Cerebellar nuclear complex (tissue), 1 donor: ENCODE data around the gene MAPK8IP3.

Experiments used
- DNase-seq, 2 experiments: peaks; one replicate each; lab custom pipeline; 2025; lab: John Stamatoyannopoulos, UW

MAPK8IP3 gene

GRCh38 chr16:1740234-1740633 lies 34.2 kb downstream of the MAPK8IP3 start:
- DNase-seq, result no peak

DNA sequence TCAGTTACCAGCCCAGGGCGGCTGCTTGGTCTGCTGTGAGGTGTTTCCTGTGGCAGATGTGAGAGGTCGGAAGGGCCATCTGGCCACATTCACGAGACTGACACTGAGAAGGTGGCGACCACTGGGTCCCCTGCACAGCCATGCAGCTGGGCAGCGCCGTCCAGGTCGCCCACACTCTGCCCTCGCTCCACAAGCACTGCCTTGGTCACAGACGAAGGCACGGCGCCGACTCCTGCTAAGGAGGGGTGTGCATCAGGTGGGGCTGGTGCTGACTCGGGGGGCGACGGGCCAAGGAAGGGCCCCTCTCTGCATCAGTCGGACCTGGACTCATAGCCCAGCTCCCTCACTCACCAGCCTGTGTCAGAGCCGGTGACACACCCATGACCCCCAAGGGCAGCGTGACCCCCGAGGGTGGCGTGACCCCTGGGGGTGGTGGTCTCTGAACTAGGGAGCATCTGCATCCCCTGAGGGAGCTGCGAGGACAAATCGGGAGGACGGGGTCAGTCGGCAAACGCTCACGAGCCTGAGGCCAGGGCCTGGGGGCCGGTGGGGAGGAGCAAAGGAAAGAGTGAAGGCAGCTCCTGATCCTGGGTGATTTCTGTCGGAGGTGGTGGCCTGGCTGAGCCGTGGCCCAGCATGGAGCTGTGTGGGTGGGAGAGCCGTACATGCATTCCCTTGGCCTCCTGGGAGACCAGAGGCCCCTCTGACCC lies 34.9 kb downstream of the MAPK8IP3 start:
- DNase-seq, result no peak

DNA sequence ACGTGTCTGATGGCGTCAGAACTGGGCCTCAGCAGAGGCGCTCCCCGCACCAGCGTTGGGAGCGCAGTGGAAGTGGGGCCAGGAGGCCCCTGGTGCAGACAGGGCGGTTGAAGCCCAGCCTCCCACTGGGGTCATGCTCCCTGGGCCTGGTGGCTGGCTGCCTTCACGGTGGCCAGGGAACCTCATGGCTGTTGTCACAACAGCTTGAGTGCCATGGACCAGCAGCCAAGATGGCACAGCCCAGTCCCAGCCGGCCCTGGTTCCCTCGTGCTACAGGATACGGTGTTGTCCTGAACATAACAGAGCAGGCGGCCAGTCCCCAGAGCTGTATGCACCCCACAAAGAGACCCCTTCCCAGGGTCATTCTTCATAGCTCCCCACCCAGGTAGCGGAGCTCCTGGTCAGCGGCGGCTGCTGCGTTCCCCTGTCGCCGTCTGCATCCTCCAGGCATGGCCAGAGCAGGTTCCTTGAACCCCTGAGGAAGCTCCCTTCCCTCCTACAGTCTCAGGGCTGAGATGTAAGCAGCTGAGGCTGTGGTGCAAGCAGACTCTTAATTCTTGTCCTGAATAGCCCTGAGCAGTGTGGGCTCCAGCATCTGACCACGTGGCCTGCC lies 35.7 kb downstream of the MAPK8IP3 start:
- peak in 1 of 2 experiments; percentile 13 for DNase-seq

DNA sequence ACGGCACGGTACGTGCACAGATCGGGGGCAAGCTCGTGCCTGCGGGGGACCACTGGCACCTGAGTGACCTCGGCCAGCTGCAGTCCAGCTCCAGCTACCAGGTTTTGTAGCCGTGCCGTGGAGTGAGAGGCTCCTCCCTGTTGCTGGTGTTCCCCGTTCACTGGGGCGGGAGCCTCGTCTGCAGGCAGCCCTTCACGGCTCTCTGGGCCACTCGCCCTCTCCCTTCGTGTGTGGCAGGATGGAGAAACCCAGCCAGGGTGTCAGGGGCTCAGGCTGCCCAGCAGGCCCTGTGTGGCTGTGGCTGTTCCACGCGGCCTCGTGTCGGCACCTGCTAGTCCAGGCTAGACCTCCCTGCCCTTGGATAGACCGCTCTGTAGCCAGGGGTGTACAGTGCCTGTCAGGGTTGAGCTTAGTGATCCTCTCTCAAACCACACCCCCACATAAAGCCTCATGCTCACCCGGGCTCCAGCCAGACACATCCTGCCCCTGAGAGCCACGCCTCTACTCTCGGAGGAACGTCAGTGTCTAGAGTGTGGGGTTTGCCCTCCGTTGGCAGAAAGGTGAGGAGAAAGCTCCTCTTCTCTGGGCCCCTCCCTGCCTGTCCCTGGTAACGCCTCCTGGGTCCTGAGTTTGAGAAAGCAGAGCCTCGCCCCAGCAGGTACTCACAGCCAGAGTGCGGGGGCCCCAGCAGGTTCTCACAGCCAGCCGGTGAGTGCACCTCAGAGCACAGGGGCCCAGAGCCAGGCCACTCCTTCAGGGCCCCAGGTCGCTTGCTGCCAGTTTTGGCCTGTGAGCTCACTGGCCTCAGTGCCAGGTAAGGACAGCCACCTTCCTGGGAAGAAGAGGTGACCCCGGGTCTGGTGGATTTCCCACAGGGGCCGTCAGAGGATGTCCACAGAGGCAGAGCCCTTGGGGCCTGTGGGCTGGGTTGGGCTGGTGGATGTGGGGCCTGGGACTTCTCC lies 37.7 kb downstream of the MAPK8IP3 start:
- DNase-seq, result no peak

DNA sequence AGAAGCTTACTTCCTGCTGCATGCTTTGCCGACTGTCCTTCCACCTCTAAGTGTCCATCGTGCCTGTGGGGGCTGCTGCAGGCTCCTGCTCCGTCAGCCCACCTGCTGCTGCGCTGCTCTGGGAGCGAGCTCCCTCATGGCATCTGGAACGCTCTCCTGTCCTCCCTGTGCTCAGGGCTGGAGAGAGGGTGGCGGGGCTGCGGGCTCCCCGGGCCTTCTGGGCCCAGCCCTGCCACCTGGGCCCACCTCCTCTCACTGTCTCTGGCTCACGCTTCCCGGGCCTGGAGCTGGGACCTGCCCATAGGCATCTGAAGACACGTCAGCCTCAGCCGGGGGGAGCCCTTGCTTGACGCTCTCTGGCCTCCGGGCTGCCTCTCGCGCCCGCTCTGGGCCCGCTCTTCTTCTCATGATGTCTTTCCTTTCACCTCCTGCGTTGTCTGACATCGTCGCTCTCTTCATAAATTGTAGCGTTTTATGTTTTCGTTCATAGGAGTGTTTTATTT lies 38.4 kb downstream of the MAPK8IP3 start:
- DNase-seq, result no peak

DNA sequence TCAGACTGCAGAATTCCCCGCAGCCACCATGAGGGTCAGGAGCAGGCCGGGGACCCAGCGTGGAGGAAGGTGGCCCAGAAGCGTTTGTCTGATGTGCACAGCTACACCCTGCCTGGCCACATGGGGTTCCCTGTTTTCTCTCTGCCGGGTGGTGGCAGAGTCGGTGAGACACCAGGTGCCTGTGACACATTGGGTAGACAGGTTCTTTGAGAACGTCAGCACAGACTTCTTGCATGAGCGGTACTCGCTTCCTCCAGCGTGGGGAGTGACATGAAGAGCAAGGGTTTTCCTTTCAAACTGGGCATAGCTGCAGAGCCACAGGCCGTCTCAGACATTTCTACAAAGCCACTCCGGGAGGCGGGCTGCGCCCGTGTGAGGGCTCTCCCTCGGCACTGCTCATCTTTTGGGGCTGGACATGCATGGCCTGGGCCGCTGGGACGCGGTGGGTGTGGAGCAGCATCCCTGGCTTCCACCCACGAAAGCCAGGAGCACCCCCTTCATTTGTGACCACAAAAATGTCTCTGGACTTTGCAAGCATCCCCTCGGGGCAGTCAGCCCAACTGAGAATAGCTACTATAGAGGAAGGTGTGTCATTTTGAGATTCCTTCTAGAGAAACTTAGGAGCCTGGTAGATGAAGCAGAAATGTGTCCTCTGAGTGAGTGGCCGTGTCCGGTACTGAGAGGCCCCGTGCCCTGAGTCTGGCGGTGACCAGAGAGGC lies 39.3 kb downstream of the MAPK8IP3 start:
- DNase-seq, result no peak

DNA sequence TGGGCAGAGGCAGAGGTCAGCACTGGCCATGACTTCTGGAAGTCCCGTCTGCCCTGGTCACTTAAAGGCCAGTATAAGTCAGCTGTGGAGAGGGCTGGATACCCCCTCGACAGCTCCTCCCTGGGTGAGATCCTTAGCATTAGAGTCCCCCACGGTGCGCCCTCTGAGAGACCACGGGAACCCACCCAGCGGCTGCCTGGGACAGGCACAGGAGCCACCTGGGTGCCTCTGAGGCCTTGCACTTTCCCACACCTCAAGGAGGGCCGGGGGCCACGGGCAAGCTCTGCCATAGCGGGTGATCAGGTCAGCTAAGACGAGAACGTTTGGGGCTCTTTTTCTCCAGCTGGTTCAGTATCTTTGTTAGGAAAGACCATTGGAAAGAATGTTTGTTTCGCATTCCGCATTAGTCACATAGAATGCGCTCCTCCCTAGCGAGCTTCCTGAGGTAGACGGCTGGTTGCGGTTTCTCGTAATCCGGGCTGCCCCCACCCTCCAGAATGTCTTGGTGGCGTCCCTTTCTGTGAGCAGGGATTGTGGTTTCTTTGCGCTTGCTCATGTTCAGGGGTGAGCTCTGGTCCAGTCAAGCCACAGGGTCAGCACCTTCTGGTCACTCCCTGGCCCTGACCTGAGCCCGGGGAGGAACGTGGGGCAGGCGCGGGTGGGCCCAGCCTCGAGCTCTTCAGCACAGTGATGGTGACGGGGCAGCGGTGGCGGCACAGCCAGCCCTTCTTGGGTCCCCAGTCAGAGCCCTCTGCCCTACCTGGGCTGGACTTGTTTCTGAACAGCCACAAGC lies 40.1 kb downstream of the MAPK8IP3 start:
- no peak for DNase-seq

DNA sequence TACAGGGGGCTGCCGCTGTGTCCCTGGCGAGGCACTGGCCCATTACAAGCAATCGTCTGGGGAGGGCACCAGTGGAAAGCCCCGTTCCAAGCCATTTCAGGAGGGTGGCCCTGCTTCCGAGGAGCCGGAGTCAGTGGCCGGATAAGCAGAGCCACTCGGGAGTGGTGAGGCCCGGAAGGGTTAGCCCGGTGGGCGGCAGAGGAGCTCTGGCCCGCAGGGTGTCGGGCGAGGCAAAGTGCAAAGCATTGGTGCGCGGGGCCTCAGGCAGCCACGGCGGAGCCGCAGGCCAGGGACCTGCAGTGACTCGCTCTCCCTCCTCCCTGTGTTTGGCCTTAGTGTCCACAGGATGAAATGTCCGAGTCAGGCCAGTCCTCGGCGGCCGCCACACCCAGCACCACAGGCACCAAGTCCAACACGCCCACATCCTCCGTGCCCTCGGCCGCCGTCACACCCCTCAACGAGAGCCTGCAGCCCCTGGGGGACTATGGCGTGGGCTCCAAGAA lies 40.7 kb downstream of the MAPK8IP3 start:
- DNase-seq, result no peak

- DNase-seq, result no peak
These were observed 41.9 kb downstream of the MAPK8IP3 start for GRCh38 chr16:1747934-1748333.

- peak in 1 of 2 experiments; percentile 69 for DNase-seq
These were observed 43.4 kb downstream of the MAPK8IP3 start for GRCh38 chr16:1749152-1750117.

- DNase-seq, result no peak
These were observed 46.0 kb downstream of the MAPK8IP3 start for GRCh38 chr16:1751946-1752345.

- peak; percentile 74 to 79 for DNase-seq
These were observed 46.9 kb downstream of the MAPK8IP3 start for GRCh38 chr16:1752853-1753252.

GRCh38 chr16:1754204-1754603 lies 48.2 kb downstream of the MAPK8IP3 start:
- no peak for DNase-seq

DNA sequence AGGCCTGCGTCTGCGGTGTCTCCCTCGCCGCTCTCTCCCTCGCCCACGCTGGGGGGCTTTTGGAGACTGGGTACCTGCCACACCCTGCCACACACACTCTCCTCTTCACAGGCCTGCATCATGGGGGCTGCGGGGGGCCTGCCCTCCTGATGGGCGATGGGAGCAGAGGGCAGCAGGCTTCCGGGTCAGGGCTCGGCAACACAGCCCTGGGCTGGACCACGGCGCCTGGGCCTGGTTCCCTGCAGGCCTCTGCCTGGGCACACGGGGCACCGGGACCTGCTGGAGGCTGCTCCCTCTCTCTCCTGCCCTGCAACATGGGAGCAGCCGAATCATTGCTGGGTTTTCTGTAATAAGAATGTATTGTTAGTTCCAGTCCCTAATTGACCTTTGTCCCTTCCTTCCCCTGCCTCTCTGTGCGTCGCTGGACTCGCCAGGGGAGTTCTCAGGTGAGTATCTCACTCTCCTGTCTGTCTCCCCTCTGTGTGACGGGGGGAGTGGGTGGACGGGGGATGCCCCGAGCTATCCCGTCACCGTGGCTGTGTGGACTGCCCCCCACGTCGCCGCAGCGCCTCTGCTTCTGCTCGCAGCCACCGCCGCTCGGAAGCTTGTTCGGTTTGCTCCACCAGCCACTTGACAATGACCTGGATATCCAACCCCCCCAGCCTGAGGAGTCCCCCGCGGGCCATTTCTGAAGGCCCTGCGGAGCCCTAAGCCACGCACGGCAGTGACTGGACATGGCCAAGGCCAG lies 51.9 kb downstream of the MAPK8IP3 start:
- no peak for DNase-seq

DNA sequence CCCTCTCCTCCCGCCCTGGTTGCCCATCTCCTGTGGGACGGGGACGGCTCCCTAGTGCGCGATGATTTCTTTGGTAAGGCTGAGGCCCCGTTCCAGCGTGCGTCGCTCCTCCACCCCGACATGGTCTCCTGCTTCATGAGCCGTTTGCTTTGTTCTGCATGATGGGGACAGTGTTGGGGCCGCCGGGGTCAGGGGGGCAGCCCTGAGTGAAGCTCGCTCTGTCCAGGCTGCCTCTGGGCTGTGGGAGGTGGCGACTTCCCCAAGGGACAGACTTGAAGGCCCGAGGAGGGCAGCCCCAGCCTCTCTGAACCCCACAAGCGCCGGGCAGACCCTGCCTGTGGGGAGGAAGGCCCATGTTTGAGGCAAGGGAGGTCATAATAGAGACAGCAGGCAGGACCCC lies 52.9 kb downstream of the MAPK8IP3 start:
- DNase-seq, result no peak

DNA sequence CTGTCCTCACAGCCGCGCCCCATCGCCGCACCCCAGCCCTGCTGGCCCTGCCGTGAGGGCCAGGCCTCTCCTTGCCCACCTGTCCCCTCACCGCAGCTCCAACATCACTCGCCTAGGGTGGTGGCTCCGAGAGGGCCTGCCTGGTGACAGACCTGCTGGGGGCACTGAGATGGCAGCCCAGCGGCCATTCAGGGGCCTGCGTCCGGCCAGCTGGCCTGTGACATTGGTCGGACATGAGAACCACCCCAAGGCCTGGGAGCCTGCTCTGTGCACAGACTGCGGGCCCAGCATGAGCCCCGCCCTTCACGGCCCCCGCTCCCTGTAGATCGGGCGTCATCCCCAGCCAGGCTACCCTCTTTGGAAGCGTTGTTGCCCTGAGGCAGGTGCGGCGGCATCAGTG lies 53.5 kb downstream of the MAPK8IP3 start:
- DNase-seq, result no peak

DNA sequence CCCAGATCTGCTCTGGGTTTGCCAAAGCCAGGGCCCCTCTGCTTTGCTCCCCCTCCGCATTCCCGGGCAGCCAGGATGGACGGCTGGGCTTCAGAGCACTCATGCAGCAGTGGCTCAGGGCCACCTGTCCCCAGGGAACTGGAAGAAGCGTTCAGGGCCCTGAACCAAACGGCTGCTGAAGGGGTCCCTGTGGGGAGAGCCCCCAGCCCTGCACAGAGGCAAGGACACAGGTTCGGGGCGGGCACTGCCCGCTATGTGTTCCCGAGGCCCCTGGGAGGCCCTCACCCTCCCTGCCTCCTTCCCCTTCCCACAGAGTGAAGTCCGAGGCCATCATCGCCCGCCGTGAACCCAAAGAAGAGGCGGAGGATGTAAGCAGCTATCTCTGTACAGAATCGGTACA lies 54.9 kb downstream of the MAPK8IP3 start:
- no peak for DNase-seq

DNA sequence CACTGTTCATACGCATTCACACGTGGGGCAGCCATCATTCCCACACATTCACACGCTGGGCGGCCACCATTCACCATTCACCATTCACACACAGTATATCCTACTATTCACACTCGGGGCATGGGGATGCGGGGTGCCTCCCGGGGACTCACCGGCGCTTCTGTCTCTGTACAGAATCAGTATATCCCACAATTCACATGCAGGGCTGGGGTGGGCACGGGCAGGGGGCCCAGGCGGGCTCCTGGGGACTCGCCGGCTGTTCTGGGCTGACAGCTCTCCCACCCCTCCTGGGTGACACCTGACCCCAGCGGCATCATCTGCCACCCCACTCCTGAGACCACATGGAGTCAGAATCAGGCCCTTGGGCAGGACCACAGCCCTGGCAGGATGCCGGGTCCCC lies 55.8 kb downstream of the MAPK8IP3 start:
- no peak for DNase-seq
